HL-60 (cell line): ENCODE data around the gene USP5.
A peak's percentile ranks its signal among the peaks of the same experiment; 100 is the strongest.

Experiments
- DNase-seq, 2 experiments: peaks; one replicate each; pipeline ENCODE4 v3.0.0-alpha.2; 2010 to 2020; ENCODE audit warnings: low read depth in 1 of 2, low spot score in 1 of 2
- H3K27ac ChIP-seq: fragments of 250-450 bp; sonication (Bioruptor Pico); replicated peaks from 2 replicates; pipeline ENCODE4 v1.5.1; 2020; ENCODE audit warnings: mild to moderate bottlenecking, moderate library complexity
- H3K27me3 ChIP-seq: fragments of 250-450 bp; sonication (Bioruptor Pico); 2 replicates; pipeline ENCODE4 v1.5.1; 2021; ENCODE audit warnings: mild to moderate bottlenecking, moderate library complexity; ENCODE audit not compliant: insufficient read depth, poor library complexity, severe bottlenecking
- H3K4me3 ChIP-seq: replicated peaks from 2 replicates; pipeline ENCODE4 v1.5.1; 2011; ENCODE audit warnings: mild to moderate bottlenecking, control low read depth, low read length; ENCODE audit not compliant: insufficient read depth
- CTCF ChIP-seq: IDR thresholded peaks from one replicate; pipeline ENCODE4 v1.5.1; 2011; ENCODE audit warnings: low read length, control low read depth, inconsistent platforms; ENCODE audit not compliant: insufficient read depth
- GABPA ChIP-seq: IDR thresholded peaks from 2 replicates; pipeline ENCODE4 v1.6.1; 2012; ENCODE audit warnings: low read depth
- POLR2AphosphoS5 ChIP-seq: IDR thresholded peaks from 2 replicates; pipeline ENCODE4 v1.6.1; 2012; ENCODE audit warnings: low read depth
- REST ChIP-seq: IDR thresholded peaks from 2 replicates; pipeline ENCODE4 v1.6.1; 2012; ENCODE audit warnings: low read depth; ENCODE audit not compliant: insufficient replicate concordance
- SPI1 ChIP-seq: IDR thresholded peaks from 2 replicates; pipeline ENCODE4 v1.6.1; 2012; ENCODE audit warnings: low read depth, mild to moderate bottlenecking, borderline replicate concordance

Gene USP5

DNA sequence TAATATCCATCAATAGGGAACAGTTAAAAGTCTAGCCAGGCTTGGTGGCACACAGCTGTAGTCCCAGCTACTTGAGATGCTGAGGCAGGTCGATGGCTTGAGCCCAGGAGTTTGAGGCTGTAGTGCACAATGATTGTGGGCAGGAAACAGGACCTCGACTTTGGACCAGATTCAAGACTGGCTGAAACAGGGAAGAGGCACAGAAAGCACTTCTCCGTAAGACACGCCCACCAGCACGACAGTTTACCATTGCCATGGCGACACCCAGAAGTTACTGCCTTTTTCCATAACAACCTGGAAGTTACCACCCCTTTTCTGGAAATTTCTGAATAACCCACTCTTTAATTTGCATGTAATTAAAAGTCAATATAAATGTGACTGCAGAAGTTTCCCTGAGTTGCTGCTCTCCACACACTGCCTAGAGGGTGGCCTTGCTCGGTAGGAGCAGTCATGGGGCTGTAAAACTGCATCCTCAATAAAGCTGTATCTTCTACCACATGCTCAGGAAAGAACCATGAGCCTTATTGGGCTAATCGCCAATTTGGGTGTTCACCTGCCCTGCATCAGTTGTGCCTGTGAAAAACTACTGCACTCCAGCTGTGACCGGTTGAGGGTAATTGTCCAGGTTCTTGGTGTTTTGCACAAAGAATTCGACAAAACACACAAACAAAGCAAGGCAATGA is 48.0 kb downstream of the USP5 start:
- Histone ChIP-seq H3K4me3 (no peak overlapping the region), H3K27ac (peak overlapping the region; percentile 70), H3K27me3 (no peaks in the 10 kb centered on the region)
- TF ChIP-seq REST, result no peak
- TF ChIP-seq SPI1, result no peak; the same call in 1 of the 2 replicates
- TF ChIP-seq GABPA, result no peak
- peak; percentile 49 to 85 for DNase-seq

GRCh38 chr12:6902448-6902847 is 50.5 kb downstream of the USP5 start:
- H3K27ac ChIP-seq, result no peak overlapping the region
- no peak for DNase-seq
- H3K4me3 ChIP-seq, result no peak overlapping the region
- TF ChIP-seq POLR2AphosphoS5 (no peak), REST (no peak), CTCF (no peak), SPI1 (no peak), GABPA (no peak)
- no peaks in the 10 kb centered on the region for H3K27me3 ChIP-seq

DNA sequence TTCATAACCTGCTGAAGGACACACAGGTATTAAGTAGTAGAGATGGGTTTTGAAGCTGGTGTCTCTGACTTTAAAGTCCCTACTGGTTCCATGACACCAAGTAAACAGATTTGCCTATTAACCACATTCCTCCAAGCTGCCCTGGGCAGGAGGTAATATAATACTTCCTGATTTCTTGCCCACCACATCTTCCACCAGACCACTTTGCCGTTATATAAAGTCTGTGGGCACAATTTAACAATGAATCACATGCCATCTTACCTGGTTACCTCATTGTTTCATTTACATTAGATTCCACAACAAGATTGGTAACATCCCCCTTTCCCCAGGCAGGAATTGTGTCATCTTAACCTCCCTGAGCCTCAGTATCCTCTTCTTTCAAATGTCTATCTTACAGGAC is 51.8 kb downstream of the USP5 start:
- no peak for DNase-seq
- no peak for TF ChIP-seq REST
- TF ChIP-seq POLR2AphosphoS5, result no peak
- TF ChIP-seq SPI1, result no peak
- TF ChIP-seq GABPA, result no peak
- TF ChIP-seq CTCF, result no peak
- H3K27ac ChIP-seq, result no peak overlapping the region; the same call in 1 of the 2 replicates
- H3K27me3 ChIP-seq, result no peaks in the 10 kb centered on the region
- H3K4me3 ChIP-seq, result no peak overlapping the region
